Fibroblast of lung (primary cell): ENCODE results near the gene CHCHD6. TPM values are rescaled to one million over a fixed set of nuclear protein-coding genes. Genes with fewer than 3 reads are reported as not detected.

Experiments
- DNase-seq, 2 donors: peaks; one replicate each; pipeline versions ENCODE4 v3.0.0 to v3.0.0-alpha.2; 2010; ENCODE audit warnings: low read depth in 2 of 2
- H2AFZ ChIP-seq: 2 replicates; pipeline ENCODE4 v1.5.1; 2012; ENCODE audit warnings: low read length, control low read depth, inconsistent platforms
- H3K27ac ChIP-seq: 2 replicates; pipeline ENCODE4 v1.5.1; 2011; ENCODE audit warnings: low read length, control low read depth; ENCODE audit not compliant: insufficient read depth
- H3K27me3 ChIP-seq: 2 replicates; pipeline ENCODE4 v1.5.1; 2011; ENCODE audit warnings: mild to moderate bottlenecking, low read length; ENCODE audit not compliant: control insufficient read depth, insufficient read depth
- H3K36me3 ChIP-seq: 2 replicates; pipeline ENCODE4 v1.5.1; 2011; ENCODE audit warnings: low read length; ENCODE audit not compliant: control insufficient read depth, insufficient read depth
- H3K4me1 ChIP-seq: 2 replicates; pipeline ENCODE4 v1.5.1; 2011; ENCODE audit warnings: low read length; ENCODE audit not compliant: control insufficient read depth, insufficient read depth; ENCODE audit errors: extremely low read depth
- H3K4me2 ChIP-seq: 2 replicates; pipeline ENCODE4 v1.5.1; 2011; ENCODE audit warnings: low read length, control low read depth; ENCODE audit not compliant: insufficient read depth; ENCODE audit errors: extremely low read depth
- H3K4me3 ChIP-seq, 4 experiments: fragments of 200-600 bp in 1 of 4; sonication (generic) in 1 of 4; replicated peaks in 1 of 4; 2 replicates each; pipeline ENCODE4 v1.5.1; 2011 to 2016; ENCODE audit warnings: low read length in 4 of 4, low read depth in 3 of 4, mild to moderate bottlenecking in 3 of 4, control low read depth in 2 of 4, inconsistent platforms in 1 of 4, mixed read lengths in 1 of 4; ENCODE audit not compliant: insufficient read depth in 1 of 4; ENCODE audit errors: control extremely low read depth in 1 of 4
- H3K79me2 ChIP-seq: 2 replicates; pipeline ENCODE4 v1.5.1; 2012; ENCODE audit warnings: mild to moderate bottlenecking, low read length, inconsistent platforms; ENCODE audit not compliant: control insufficient read depth, insufficient read depth
- H3K9ac ChIP-seq: 2 replicates; pipeline ENCODE4 v1.5.1; 2011; ENCODE audit warnings: mild to moderate bottlenecking, low read length, control low read depth; ENCODE audit not compliant: insufficient read depth
- H3K9me3 ChIP-seq: 2 replicates; pipeline ENCODE4 v1.5.1; 2012; ENCODE audit warnings: low read depth, low read length; ENCODE audit not compliant: control insufficient read depth, insufficient read depth
- H4K20me1 ChIP-seq: 2 replicates; pipeline ENCODE4 v1.5.1; 2011; ENCODE audit warnings: low read length; ENCODE audit not compliant: control insufficient read depth, insufficient read depth; ENCODE audit errors: extremely low read depth
- CTCF ChIP-seq, 2 donors: IDR thresholded peaks in 1 of 2; conservative IDR thresholded peaks in 1 of 2; 1 replicate in 1 of 2; 2 replicates in 1 of 2; pipeline ENCODE4 v1.5.1; 2011 to 2012; ENCODE audit warnings: low read length in 2 of 2, control low read depth in 1 of 2, inconsistent platforms in 1 of 2, low read depth in 1 of 2, mild to moderate bottlenecking in 1 of 2
- EZH2 ChIP-seq: IDR thresholded peaks from 2 replicates; pipeline ENCODE4 v1.5.1; 2012; ENCODE audit warnings: low read length, control low read depth, mild to moderate bottlenecking; ENCODE audit errors: missing control alignments
- polyA plus RNA-seq, 2 donors: library from polyadenylated mRNA; depleted of rRNA in 1 of 2; stranded (reverse) in 1 of 2; unstranded in 1 of 2; fragments of >200 nt; gene quantifications; 2 replicates each; pipeline ENCODE4 v1.2.1, GENCODE V29; 2011 to 2012; ENCODE audit warnings: missing spikeins in 1 of 2
- total RNA-seq: library from RNA; depleted of rRNA; stranded (reverse); fragments of >200 nt; gene quantifications from 2 replicates; pipeline ENCODE4 v1.2.1, GENCODE V29; 2014

The CHCHD6 gene
- total and polyA plus RNA-seq, 2 donors (not counting 1 experiment from before 2014, with no cell fraction given), result 9.5 to 11.1 TPM

- Histone ChIP-seq H3K4me2 (no peak overlapping the region), H3K27ac (no peak overlapping the region), H3K36me3 (no peaks in the 10 kb centered on the region), H2AFZ (no peak overlapping the region), H4K20me1 (no peaks in the 10 kb centered on the region), H3K4me3 (no peak overlapping the region), H3K4me1 (peaks cover 2% of the 10 kb centered on the region), H3K9me3 (no peaks in the 10 kb centered on the region), H3K9ac (no peak overlapping the region), H3K27me3 (no peaks in the 10 kb centered on the region), H3K79me2 (no peaks in the 10 kb centered on the region)
- no peak for TF ChIP-seq EZH2
- TF ChIP-seq CTCF (conservative IDR thresholded peaks at IDR 0.05 in 1 of 2, IDR thresholded peaks at IDR 0.05 in 1 of 2; ENCODE audit: low read depth in 1 of 2, low read length in 2 of 2), result no peak
- DNase-seq, result no peak
Measured at GRCh38 chr3:126749547-126749875, 45.5 kb downstream of the CHCHD6 start.

GRCh38 chr3:126749931-126750755 is 46.1 kb downstream of the CHCHD6 start:
- H3K4me1 ChIP-seq, result peaks cover 2% of the 10 kb centered on the region
- no peak for TF ChIP-seq EZH2
- no peak for TF ChIP-seq CTCF (conservative IDR thresholded peaks at IDR 0.05 in 1 of 2, IDR thresholded peaks at IDR 0.05 in 1 of 2; ENCODE audit: low read depth in 1 of 2, low read length in 2 of 2)

GRCh38 chr3:126750756-126751121 is 46.7 kb downstream of the CHCHD6 start:
- Histone ChIP-seq H3K4me2 (no peak overlapping the region), H3K9me3 (no peaks in the 10 kb centered on the region), H3K4me3 (no peak overlapping the region), H3K9ac (no peak overlapping the region), H3K27me3 (no peaks in the 10 kb centered on the region), H4K20me1 (no peaks in the 10 kb centered on the region), H3K4me1 (peaks cover 2% of the 10 kb centered on the region), H2AFZ (no peak overlapping the region), H3K36me3 (no peaks in the 10 kb centered on the region), H3K79me2 (no peaks in the 10 kb centered on the region), H3K27ac (no peak overlapping the region)
- no peak for DNase-seq
- TF ChIP-seq CTCF (conservative IDR thresholded peaks at IDR 0.05 in 1 of 2, IDR thresholded peaks at IDR 0.05 in 1 of 2; ENCODE audit: low read depth in 1 of 2, low read length in 2 of 2) (no peak), EZH2 (no peak)

More at GRCh38 chr3:126749931-126750755, 46.1 kb downstream of the CHCHD6 start:
- H3K27me3 ChIP-seq, result no peaks in the 10 kb centered on the region
- H3K36me3 ChIP-seq, result no peaks in the 10 kb centered on the region
- no peaks in the 10 kb centered on the region for H4K20me1 ChIP-seq
- H3K4me2 ChIP-seq, result no peak overlapping the region
- H3K9ac ChIP-seq, result no peak overlapping the region
- no peak overlapping the region for H3K4me3 ChIP-seq
- H3K79me2 ChIP-seq, result no peaks in the 10 kb centered on the region
- H2AFZ ChIP-seq, result no peak overlapping the region
- H3K9me3 ChIP-seq, result no peaks in the 10 kb centered on the region
- H3K27ac ChIP-seq, result no peak overlapping the region
- DNase-seq, result no peak
